EH (cell line): ENCODE results near the gene SAMD10.
"Not testable (repeated sequence)": the region's sequence is repeated elsewhere in the genome, so short reads cannot be mapped to it uniquely, and the experiment has no call there.

Source experiments
- DNase-seq: peaks from one replicate; pipeline ENCODE4 v3.0.0-alpha.2; 2015; ENCODE audit warnings: low read depth

The SAMD10 gene

GRCh38 chr20:63941282-63942081 is 38.0 kb downstream of the SAMD10 start:
- peak; percentile 15 for DNase-seq

DNA sequence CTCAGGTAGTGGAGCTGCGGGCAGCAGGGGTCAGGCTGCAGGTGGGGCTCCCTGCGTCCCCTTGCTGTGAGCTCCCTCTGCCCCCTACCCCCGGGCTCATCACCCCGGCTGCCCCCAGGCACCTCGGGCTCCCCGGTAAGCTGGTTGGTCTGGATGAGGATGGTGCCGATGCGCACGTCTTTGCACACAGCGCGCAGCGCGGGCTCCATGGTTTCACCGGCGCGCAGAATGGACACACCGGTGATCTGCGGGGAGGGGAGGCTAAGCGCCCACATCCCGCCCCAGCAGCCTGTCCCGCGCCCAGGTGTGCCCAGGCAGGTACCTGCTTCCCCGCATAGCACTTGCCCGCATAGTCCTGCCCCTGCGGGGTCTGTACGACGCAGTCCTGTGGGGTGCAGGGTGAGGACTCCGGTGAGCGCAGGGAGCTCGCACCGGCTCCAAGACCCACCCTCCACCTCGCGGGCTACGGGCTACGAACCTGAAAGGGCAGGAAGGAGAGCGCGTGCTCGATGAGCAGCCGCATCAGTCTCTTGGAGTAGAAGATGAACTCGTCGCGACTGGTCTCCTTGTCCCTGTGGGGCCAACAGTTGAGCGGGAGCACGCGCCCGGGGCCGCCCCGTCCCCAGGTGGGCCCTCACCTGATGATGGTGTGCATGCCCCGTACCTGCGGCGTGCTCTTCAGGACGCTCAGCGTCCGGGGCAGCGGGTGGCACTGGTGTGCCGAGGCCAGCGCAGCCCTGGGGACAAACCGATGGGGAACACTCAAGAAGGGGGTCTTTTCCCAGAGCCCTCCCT is 38.8 kb downstream of the SAMD10 start:
- DNase-seq = no peak

DNA sequence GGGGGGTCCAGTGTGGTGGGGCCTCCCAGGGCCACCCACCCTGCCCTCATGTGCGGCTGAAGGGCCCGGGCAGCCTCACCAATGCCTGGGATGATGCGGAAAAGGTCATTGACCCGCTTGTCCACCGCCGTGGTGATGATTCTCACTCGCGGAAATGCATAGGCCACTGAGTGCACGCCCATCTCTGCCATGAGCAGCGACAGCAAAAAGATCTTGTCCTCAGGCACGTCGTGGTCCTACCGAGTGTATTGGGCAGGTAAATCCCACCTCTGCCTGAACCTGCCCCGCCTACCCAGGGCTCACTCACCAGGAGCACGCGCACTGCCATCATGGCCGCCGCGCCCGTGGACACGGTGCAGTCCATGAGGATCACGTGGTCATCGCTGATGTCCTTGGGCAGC is 39.4 kb downstream of the SAMD10 start:
- DNase-seq = no peak

DNA sequence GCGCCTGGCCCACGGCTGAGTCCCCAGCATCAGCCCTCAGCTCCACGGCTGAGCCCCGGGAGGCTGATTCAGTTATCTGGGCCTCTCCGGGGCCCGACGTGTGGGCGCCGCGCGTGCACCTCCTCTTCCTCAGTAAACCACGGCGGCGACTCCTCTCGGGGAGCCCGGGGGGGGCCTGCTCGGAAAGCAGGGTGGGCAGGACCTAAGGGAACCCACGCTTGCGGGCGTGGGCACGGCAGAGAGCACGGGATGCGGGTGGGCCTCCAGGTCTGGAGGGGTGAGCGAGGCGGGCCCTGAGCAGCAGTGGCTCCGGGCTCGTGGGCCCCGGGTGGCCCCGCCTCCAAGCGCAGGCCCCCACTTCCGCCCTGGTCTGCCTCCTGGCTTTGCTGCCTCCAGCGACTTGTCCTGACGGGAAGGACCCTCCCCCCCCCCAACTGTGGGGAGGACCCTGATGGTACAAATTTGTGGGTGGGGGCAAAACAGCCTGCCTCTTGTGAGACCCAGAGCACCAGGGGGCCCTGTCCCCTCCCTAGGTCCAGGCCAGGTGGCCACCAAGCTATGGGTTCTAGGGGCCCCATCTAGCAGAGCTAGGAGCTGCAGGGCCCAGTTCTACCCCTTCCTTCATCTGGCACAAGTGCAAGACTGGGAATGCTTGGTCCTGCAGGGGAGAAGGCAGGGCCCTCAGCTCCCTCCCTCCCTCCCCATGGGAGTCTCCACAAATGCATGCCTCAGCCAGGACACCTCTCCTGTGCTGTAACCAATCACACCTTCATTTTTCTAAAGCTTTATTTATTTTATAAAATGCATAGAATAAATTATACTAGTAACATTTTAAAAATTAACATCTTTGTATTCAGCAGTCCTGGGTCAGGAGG is 40.1 kb downstream of the SAMD10 start:
- DNase-seq = no peak

DNA sequence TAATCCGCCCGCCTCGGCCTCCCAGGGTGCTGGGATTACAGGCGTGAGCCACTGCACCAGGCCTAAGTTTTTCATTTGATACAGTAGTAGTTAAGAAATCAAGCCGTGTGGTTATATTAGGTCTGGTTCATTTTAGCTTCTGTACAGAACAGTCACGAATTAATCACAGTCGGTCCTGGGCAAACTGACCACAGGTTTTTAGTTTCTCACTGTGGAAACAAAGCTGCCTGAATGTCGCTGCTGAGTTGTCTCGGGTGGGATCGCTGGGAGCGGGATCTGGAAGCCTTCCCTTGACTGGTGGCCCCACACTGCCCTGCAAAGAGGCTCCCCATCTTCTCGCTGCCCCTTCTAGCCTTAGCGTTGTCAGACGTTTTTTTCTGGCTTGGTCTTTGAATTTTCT is 41.8 kb downstream of the SAMD10 start:
- DNase-seq = no peak

GRCh38 chr20:63935447-63935846 is 44.0 kb downstream of the SAMD10 start:
- DNase-seq = no peak

DNA sequence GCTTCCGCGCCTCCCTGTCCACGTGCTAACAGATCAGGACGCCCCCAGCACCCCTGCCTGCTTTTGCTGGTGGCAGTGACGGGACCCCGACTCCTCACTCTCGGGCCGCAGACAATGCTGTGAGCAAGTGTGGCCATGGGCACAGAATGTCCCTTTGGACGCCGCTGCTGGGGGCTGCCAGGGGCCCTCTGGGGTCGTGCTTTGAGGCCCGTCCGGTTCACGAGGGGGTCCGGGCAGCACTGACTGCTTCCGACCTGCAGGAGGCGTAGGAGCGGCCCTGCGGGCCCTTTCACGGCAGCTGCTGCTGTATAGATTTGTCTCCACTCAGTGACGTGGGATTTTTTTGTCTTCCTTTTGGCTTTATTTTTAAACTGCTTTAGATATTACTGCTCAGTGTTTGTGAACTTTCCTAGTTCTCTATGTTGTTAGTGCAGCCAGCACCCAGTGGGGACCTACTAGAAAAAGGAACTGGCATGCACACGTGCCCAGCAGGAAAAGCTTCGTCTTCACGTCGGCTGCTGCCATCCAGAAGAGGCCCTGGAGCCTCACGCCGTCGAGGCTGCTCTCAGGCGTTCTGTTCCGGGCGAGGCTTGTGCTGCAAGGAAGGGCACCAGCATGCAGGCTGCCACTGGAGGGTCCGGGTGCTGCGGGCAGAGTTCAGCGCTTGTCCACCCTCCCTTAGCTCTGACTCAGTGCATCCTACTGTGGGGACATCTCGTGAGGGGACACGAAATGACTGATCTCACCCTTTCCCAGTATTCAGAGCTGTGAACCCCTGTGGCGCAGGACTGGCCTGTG is 45.0 kb downstream of the SAMD10 start:
- DNase-seq = no peak

- DNase-seq = no peak
Observed at GRCh38 chr20:63933646-63934045, 45.8 kb downstream of the SAMD10 start.

GRCh38 chr20:63932606-63933160 is 46.8 kb downstream of the SAMD10 start:
- no peak for DNase-seq

DNA sequence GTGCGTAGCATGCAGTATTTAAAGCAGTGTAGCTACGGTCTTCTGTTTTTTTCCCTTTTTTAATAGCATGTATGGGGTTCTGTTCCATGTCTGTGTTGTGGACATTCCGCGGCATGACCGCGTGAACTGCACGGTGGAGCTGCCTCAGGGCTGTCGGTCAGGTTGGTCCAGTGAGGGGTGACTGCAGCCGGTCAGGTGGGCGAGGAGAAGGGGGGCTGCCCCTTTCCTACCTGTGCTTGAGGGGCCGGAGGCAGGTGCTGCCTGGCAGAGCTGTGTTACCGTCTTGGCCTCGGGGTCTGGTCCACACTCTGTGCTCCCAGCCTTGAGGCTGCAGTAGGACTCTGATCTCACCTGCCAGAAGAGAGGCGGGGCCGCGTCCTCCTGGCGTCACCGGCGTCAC is 47.7 kb downstream of the SAMD10 start:
- no peak for DNase-seq

DNA sequence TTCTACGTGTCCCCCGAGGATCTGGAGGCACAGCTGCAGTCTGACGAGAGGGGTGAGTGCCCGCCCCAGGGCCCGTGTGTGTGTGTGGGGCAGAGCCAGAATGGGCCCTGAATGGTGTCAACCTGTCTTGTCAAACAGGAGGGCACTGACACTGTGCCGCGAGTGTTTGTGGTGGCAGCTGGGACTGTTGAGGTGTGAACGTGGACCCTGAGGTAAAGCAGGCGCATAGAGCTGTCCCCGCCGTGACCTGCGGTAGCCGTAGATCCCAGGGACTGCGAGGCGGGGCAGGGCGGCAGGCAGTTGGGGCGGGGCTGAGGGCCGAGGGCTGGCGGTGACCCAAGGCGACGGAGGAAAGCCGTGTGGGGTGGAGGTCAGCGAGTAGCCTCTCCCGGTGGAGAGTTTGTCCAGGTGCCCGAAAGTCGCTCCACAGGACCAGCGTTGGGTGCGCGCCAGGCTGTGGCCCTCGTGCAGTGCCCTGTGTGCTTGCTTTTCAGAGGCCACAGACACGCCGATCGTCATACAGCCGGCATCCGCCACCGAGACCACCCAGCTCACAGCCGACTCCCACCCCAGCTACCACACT is 48.4 kb downstream of the SAMD10 start:
- DNase-seq = no peak

DNA sequence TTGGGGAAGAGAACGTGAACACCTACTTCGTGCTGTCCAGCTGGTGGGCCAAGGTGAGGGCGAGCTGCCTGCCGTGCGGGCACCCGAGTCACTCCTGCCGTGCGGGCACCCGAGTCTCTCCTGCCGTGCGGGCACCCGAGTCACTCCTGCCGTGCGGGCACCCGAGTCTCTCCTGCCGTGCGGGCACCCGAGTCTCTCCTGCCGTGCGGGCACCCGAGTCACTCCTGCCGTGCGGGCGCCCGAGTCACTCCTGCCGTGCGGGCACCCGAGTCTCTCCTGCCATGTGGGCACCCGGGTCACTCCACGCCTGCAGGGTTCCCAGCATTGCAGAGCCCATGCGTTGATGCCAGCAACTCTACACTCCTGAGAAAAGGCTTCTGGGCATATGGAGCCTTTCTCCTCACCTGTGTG is 50.0 kb downstream of the SAMD10 start:
- not testable (repeated sequence) for DNase-seq

DNA sequence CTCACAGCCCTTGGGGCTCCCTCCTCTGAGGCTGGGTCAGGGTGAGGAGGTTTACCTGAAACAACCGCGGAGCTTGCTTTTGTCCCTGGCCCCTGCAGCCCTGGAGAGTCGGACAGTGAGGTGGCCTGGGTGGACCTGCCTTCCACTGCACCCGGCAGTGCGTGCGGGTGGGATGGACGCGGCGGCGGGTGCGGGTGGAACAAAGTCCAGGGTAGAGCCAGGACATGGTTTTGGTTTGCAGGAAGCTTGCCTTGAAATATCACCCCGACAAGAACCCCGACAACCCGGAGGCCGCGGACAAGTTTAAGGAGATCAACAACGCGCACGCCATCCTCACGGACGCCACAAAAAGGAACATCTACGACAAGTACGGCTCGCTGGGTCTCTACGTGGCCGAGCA is 50.4 kb downstream of the SAMD10 start:
- DNase-seq = no peak

DNA sequence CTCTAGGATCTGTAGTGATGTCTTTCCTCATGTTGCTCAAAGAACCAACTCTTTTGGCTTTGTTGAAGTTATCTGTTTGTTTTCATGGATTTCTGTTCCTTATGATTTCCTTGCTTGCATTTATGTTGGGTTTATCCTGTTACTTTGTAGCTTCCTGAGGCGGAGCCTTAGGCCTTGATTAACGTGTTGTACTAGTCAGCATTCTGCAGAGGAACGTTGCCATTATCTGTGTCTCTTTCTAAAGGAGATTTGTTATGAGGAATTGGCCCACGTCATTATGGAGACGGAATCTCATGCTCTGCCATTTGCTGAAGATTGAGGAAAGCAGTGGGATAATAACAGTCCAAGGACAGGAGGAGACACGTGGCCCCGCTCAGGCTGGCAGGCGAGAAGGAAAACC is 53.1 kb downstream of the SAMD10 start:
- DNase-seq = no peak

DNA sequence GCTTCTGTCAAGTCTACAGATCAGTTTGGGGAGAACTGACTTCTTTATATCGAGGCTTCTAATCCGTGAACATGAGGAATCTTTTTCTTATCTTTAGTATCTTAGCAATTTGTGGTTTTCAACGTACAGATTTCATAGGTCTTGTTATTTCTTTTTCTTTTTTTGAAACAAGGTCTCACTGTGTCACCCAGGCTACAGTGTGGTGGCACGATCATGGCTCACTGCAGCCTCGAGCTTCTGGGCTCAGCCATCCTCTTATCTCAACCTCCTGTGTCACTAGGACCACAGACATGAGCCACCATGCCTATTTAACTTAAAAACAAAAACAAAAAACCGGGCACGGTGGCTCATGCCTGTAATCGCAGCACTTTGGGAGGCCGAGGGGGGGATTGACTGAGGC is 55.2 kb downstream of the SAMD10 start:
- no peak for DNase-seq
